Measurements from ENCODE around the gene SMNDC1. TPM values are rescaled to one million over a fixed set of nuclear protein-coding genes. Genes with fewer than 3 reads are reported as not detected.

SMNDC1 gene
- total and polyA plus RNA-seq, 10 of the 15 experiments (the other 5 are each of a cell fraction or from before 2014, with no cell fraction given) = 4.6 to 37.2 (median 18.1) TPM

DNA sequence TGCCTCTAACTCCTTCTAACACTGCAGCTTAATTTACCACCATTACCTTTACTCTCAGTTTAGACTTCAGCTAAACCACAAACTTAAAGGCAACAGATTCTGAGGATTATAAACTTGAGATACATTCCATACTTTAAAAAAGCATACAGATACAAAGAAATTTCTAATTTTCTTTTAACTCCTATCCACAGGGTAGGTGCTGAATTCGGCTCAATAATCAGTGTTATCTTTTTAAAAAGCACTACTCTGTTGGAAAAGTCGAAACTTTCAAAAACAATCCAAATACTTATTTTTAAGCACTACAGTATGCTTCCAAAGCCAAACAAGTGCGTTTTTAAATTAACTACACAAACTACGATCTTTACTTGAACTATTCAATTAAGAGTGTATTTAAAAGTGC, 1.0 kb downstream of the SMNDC1 start:
- Histone ChIP-seq H3K27me3 (replicated peaks in 1 of 2; ENCODE audit: control insufficient read depth in 2 of 2, insufficient read depth in 2 of 2, low read length in 1 of 2) (no peaks in the 10 kb centered on the region), H3K4me2 (ENCODE audit: control insufficient read depth, insufficient read depth) (peak overlapping the region; percentile 86), H3K79me2 (ENCODE audit: control insufficient read depth, insufficient read depth, low read length) (peaks cover 47% of the 10 kb centered on the region), H4K20me1 (ENCODE audit: control insufficient read depth, insufficient read depth) (0 out of 2 replicates have a peak, but pooled peaks cover 4% of the 10 kb centered on the region), H2AFZ (ENCODE audit: control insufficient read depth, low read depth, low read length) (no peak overlapping the region), H3K9me3 (replicated peaks; ENCODE audit: control insufficient read depth, insufficient read depth, low read length) (no peaks in the 10 kb centered on the region), H3K9ac (ENCODE audit: control insufficient read depth, insufficient read depth, low read length) (peak overlapping the region; percentile 92), H3K4me3 (peak overlapping the region; percentile 81), H3K27ac (ENCODE audit: control insufficient read depth, insufficient read depth) (peak overlapping the region; percentile 88), H3K36me3 (ENCODE audit: control insufficient read depth in 2 of 2, insufficient read depth in 2 of 2, low read length in 1 of 2) (peaks cover 0 to 15% of the 10 kb centered on the region in 2 experiments; a peak in 3 of 4 replicates), H3K4me1 (ENCODE audit: control insufficient read depth, insufficient read depth, low read length) (peaks cover 7% of the 10 kb centered on the region; the same call in 1 of the 2 replicates)
- ATAC-seq (no peak), FAIRE-seq (no peak), DNase-seq (ENCODE audit: low read depth, low spot score) (no peak)
- in situ Hi-C loops (cut with MboI) (loop anchor here (10.0 to 25.0 kb wide), 2 partner anchors 371 to 1834 kb away; no protein-coding TSS in a partner anchor), intact Hi-C loops (cut with micrococcal nuclease; ENCODE audit: unreplicated experiment) (loop anchor here (10.0 kb wide), 2 partner anchors 621 to 701 kb away; no protein-coding TSS in a partner anchor)
- ChIA-PET CTCF (interaction anchor here (0.8 to 2.1 kb wide), 9 partner anchors 10 to 369 kb away, joined by 3 to 7 read pairs (median 4); no protein-coding TSS in a partner anchor), POLR2A (interaction anchor here (1.0 kb wide), 2 partner anchors 18 to 264 kb away, joined by 3 read pairs; partner anchors contain the start of gene SMC3), RAD21 (ENCODE audit: unreplicated experiment) (interaction anchor here (0.7 to 1.7 kb wide), 4 partner anchors 51 to 288 kb away, joined by 3 to 5 read pairs (median 4); no protein-coding TSS in a partner anchor), SMC1A (ENCODE audit: uncharacterized antibody, unreplicated experiment) (interaction anchor here (0.8 to 5.4 kb wide), 11 partner anchors 13 to 618 kb away, joined by 3 to 58 read pairs (median 4); no protein-coding TSS in a partner anchor)
- WGBS (ENCODE audit: insufficient coverage, insufficient replicate concordance, low lambda C conversion rate, missing lambda C conversion rate) = 10% methylated on average over 4 of the region's 4 CpGs
- BruUV-seq (replicated peaks) = TSS peak; percentile 55
- TF ChIP-seq, protein P1, sequence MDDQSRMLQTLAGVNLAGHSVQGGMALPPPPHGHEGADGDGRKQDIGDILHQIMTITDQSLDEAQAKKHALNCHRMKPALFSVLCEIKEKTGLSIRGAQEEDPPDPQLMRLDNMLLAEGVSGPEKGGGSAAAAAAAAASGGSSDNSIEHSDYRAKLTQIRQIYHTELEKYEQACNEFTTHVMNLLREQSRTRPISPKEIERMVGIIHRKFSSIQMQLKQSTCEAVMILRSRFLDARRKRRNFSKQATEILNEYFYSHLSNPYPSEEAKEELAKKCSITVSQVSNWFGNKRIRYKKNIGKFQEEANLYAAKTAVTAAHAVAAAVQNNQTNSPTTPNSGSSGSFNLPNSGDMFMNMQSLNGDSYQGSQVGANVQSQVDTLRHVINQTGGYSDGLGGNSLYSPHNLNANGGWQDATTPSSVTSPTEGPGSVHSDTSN (IDR thresholded peaks at IDR 0.05; ENCODE audit: insufficient replicate concordance, low read depth, low read length) = no peak
- TF ChIP-seq RELA (IDR thresholded peaks at IDR 0.05; ENCODE audit: borderline replicate concordance, partially characterized antibody) = no peak
- no peak for TF ChIP-seq BMI1 (IDR thresholded peaks at IDR 0.05; ENCODE audit: borderline replicate concordance)
- no peak for TF ChIP-seq SUPT20H (IDR thresholded peaks at IDR 0.05; ENCODE audit: borderline replicate concordance, control insufficient read depth, low read depth, low read length)
- TF ChIP-seq CBX5 (IDR thresholded peaks at IDR 0.05; ENCODE audit: low read depth) = no peak
- TF ChIP-seq, protein P2, sequence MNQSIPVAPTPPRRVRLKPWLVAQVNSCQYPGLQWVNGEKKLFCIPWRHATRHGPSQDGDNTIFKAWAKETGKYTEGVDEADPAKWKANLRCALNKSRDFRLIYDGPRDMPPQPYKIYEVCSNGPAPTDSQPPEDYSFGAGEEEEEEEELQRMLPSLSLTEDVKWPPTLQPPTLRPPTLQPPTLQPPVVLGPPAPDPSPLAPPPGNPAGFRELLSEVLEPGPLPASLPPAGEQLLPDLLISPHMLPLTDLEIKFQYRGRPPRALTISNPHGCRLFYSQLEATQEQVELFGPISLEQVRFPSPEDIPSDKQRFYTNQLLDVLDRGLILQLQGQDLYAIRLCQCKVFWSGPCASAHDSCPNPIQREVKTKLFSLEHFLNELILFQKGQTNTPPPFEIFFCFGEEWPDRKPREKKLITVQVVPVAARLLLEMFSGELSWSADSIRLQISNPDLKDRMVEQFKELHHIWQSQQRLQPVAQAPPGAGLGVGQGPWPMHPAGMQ (IDR thresholded peaks at IDR 0.05; ENCODE audit: borderline replicate concordance) = no peak
- no peak for TF ChIP-seq BCLAF1 (IDR thresholded peaks at IDR 0.05)
- no peak for TF ChIP-seq TBL1XR1 (IDR thresholded peaks at IDR 0.05; ENCODE audit: low read depth, low read length)
- TF ChIP-seq SMC3 (IDR thresholded peaks at IDR 0.05; ENCODE audit: borderline replicate concordance, low read length) = no peak
- TF ChIP-seq BRCA1 (IDR thresholded peaks at IDR 0.05; ENCODE audit: low read depth, low read length) = no peak
- no peak for TF ChIP-seq LARP7 (IDR thresholded peaks at IDR 0.05)
- TF ChIP-seq, protein P3, sequence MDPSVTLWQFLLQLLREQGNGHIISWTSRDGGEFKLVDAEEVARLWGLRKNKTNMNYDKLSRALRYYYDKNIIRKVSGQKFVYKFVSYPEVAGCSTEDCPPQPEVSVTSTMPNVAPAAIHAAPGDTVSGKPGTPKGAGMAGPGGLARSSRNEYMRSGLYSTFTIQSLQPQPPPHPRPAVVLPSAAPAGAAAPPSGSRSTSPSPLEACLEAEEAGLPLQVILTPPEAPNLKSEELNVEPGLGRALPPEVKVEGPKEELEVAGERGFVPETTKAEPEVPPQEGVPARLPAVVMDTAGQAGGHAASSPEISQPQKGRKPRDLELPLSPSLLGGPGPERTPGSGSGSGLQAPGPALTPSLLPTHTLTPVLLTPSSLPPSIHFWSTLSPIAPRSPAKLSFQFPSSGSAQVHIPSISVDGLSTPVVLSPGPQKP (IDR thresholded peaks at IDR 0.05; ENCODE audit: low read depth, low read length) = no peak
- TF ChIP-seq PML (IDR thresholded peaks at IDR 0.05; ENCODE audit: low read length) = no peak
- TF ChIP-seq MXI1 (IDR thresholded peaks at IDR 0.05; ENCODE audit: low read depth, low read length) = no peak
- no peak for TF ChIP-seq POLR2AphosphoS2 (IDR thresholded peaks at IDR 0.05; ENCODE audit: low read depth, low read length)
- TF ChIP-seq POLR2A (IDR thresholded peaks at IDR 0.05; ENCODE audit: low read depth, low read length) = no peak
